AG04450 (cell line): ENCODE data around the gene ACOXL. TPM values are rescaled to one million over a fixed set of nuclear protein-coding genes. Genes with fewer than 3 reads are reported as not detected.
"Not testable (repeated sequence)": the region's sequence is repeated elsewhere in the genome, so short reads cannot be mapped to it uniquely, and the experiment has no call there.

Source experiments
- CTCF ChIA-PET: fragments of 300-600, 350-600 bp; formaldehyde crosslinking; extraction: SDS; loops from one replicate; lab custom pipeline; 2022; ENCODE audit warnings: antibody characterized with exemption, inconsistent platforms; lab: Charles Lee
- POLR2A ChIA-PET: fragments of 350-600 bp; formaldehyde crosslinking; extraction: SDS; loops from one replicate; lab custom pipeline; 2021; ENCODE audit warnings: antibody characterized with exemption, inconsistent platforms; lab: Yijun Ruan, JAX
- DNase-seq: peaks from one replicate; pipeline ENCODE4 v3.0.0-alpha.2; 2011; ENCODE audit warnings: low read depth, low spot score
- H3K27ac ChIP-seq: one replicate; pipeline ENCODE4 v1.5.1; 2012; ENCODE audit warnings: low read depth, low read length, control low read depth
- H3K27me3 ChIP-seq: one replicate; pipeline ENCODE4 v1.6.0; 2012; ENCODE audit warnings: low read length; ENCODE audit not compliant: control insufficient read depth, insufficient read depth
- H3K4me3 ChIP-seq: 2 replicates; pipeline ENCODE4 v1.5.1; 2011; ENCODE audit warnings: mild to moderate bottlenecking, low read depth, low read length, control low read depth
- H3K9me3 ChIP-seq: 2 replicates; pipeline ENCODE4 v1.5.1; 2012; ENCODE audit warnings: low read length; ENCODE audit not compliant: control insufficient read depth, insufficient read depth
- polyA plus RNA-seq: library from polyadenylated mRNA; depleted of rRNA; stranded (reverse); fragments of >200 nt; gene quantifications from 2 replicates; pipeline ENCODE4 v1.2.3, GENCODE V29; 2011
- TF ChIP-seq, protein P1 (sequence below): IDR thresholded peaks from 2 replicates; pipeline ENCODE4 v1.5.1; 2011; ENCODE audit warnings: low read depth, low read length, control low read depth, inconsistent platforms

Gene ACOXL
- polyA plus RNA-seq, 1 experiment = not detected

DNA sequence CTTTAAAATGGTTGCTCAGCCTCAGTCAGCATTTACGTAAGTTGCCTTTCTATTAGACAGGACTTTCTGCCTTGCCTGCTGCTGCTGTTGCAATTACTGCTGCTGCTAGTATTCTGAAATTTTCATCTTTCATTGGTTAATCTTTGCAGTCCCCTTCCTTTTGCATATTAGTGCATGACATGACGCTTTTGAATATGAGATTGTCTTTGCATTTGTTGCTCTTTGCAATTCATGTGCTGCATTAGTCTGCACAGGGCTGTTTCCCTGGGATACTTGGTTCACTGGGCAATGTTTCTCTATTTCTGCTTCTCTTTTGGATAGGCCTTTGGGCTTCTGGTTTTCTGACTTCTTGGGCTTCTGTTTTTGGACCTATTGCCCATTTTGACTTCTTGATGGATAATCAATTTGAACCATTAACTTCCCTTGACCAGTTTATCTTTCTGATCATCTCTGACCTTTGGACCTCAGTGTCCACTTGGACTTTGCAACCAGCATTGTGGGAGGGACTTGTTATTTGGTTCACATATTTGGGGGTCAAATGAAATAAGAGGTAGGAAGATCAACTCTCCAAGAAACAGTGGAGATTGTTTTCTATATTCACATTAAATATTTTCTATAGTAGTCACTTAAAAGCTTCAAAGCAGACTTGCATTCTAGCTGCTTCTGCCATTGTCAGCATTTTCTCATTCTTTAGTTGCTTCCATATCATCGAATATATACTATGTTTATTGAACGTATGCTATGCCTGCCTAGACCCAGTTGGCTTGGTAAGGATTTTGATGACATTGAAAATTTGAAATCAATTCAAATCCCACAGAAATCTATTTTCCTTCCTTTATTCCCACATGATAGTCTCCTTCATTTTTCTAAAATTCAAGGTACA, 42.0 kb upstream of the ACOXL start:
- DNase-seq = no peak
- ChIA-PET POLR2A (no interaction called here), CTCF (no interaction called here)
- TF ChIP-seq, protein P1, sequence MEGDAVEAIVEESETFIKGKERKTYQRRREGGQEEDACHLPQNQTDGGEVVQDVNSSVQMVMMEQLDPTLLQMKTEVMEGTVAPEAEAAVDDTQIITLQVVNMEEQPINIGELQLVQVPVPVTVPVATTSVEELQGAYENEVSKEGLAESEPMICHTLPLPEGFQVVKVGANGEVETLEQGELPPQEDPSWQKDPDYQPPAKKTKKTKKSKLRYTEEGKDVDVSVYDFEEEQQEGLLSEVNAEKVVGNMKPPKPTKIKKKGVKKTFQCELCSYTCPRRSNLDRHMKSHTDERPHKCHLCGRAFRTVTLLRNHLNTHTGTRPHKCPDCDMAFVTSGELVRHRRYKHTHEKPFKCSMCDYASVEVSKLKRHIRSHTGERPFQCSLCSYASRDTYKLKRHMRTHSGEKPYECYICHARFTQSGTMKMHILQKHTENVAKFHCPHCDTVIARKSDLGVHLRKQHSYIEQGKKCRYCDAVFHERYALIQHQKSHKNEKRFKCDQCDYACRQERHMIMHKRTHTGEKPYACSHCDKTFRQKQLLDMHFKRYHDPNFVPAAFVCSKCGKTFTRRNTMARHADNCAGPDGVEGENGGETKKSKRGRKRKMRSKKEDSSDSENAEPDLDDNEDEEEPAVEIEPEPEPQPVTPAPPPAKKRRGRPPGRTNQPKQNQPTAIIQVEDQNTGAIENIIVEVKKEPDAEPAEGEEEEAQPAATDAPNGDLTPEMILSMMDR = no peak
- Histone ChIP-seq H3K9me3 (peaks cover 4% of the 10 kb centered on the region; the same call in 1 of the 2 replicates), H3K4me3 (no peak overlapping the region), H3K27me3 (peaks cover 41% of the 10 kb centered on the region), H3K27ac (no peak overlapping the region)

DNA sequence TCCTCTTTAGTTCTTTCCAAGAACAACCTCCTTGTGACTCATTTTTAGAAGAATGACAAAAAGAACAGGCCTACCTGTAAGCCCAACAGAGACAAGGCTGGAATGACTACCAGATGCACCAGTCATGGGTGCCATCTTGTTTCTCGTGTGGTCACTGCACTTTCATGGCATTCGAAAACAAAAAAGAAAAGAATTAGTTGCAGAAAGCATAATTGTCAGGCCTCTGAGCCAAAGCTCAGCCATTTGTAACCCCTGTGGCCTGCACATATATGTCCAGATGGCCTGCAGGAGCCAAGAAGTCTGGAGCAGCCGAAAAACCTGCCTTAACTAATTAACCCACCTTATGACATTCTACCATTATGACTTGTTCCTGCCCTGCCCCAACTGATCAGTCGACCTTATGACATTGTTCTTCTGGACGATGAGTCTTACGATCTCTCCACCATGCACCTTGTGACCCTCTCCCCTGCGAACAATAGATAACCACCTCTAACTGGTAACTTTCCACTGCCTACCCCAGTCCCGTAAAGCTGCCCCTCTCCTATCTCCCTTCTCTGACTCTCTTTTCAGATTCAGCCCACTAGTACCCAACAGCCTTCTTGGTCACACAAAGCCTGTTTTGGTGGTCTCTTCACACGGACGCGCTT, 40.6 kb upstream of the ACOXL start:
- Histone ChIP-seq H3K9me3 (peaks cover 4% of the 10 kb centered on the region; the same call in 1 of the 2 replicates), H3K4me3 (no peak overlapping the region), H3K27ac (no peak overlapping the region), H3K27me3 (peaks cover 35% of the 10 kb centered on the region)
- POLR2A ChIA-PET = no interaction called here
- TF ChIP-seq, protein P1 = no peak
- CTCF ChIA-PET = no interaction called here
- DNase-seq = no peak

DNA sequence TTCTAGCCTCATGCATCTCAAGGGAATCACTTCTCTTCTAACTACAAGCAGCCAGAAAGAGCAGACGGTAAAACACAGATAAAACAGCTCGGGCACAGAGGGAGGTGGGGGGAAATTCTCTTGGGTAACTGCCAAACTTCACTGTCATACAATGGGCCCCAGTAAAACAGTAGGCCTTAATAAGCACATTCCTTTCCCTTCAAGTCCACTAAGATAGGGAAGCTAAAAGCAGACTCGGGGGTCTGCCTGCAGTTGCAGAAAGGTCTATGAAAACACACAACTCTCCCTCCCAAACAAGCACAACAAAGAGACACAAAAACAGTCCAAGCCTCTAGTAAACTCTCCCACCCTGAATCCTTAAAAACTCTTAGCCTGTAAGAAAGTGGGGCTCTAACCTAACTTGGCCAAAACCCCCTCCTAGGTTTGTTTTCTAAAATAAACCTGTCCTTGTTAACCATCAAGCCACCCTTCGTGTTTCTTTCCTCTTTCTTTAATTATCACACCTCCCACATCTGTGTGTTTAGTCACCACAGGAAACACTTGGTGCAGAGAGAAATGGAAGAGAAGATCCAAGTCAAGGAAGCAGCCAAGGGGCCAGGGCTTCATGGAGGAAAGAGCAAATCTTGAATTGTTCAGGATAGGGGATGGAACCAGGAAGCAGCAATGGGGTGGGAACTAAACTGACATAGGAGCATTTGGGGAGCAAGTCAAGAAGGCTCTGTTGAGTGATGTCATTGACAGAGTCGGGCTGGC, 37.1 kb upstream of the ACOXL start:
- H3K27ac ChIP-seq, DNase-seq, H3K9me3 ChIP-seq, CTCF ChIA-PET, POLR2A ChIA-PET, H3K4me3 ChIP-seq: not testable (repeated sequence)
- H3K27me3 ChIP-seq = peaks cover 21% of the 10 kb centered on the region

DNA sequence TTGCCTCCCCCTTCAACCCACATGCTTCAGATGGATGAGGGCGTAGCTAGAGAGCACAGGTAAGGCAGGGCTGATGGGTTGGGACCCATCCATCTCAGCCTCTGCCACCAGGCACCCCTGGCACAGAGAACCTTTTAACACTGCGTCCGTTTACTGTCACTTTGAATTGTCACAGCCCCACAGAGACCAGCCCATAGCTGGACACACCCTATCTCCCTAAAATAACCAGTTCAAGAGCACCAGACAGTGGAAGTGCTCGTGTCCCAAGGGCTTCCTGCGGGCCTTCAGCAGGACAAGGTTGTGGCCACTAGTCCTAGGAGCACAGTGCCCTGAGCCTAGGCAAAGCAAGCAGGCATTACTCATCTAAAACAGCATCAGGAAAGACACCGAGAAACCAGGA, 34.1 kb upstream of the ACOXL start:
- DNase-seq, H3K27ac ChIP-seq, POLR2A ChIA-PET, H3K4me3 ChIP-seq, H3K9me3 ChIP-seq, CTCF ChIA-PET: not testable (repeated sequence)
- H3K27me3 ChIP-seq = peaks cover 20% of the 10 kb centered on the region

DNA sequence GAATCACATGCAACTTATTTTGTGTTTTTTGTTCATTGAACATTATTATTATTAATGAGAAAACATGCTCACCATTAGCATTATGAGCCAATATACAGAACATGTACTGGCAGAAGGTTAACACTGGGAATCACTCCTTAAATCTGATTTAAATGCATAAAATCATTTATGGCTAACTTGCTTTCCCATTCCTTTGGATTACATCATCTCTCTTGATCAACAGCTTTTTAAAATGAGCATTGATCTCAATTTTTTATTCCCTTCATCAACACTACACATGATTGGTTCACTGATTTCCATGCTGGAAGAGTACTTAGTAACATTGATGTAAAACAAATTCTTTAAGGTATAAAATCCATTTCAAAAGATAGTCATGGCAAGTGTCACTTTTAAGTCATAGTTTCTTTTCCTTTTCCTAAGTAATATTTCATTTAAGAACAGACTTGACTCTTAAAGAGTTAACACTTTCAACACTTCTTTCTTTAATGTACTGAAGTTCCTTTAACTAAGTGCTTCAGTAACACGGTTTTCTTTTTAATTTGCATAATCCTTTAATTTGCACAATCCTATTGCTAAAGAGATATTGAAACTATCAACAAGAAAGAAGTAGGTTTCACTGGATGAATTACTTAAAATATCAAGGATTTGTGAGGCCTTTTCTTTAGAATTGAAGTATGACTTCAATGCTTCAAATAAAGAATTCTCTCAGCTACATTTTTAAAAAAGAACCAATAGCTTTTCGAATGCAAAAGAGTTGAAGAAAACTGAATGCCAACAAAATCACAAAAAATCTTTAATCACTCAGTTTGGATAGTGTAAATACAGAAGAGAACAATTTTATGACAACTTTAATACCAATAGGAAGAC, 29.6 kb upstream of the ACOXL start:
- ChIA-PET POLR2A (no interaction called here), CTCF (no interaction called here)
- Histone ChIP-seq H3K9me3 (no peaks in the 10 kb centered on the region), H3K27me3 (peaks cover 14% of the 10 kb centered on the region), H3K4me3 (no peak overlapping the region), H3K27ac (no peak overlapping the region)
- TF ChIP-seq, protein P1 = no peak
- DNase-seq = no peak
